IMR-90 (cell line): ENCODE data around the gene SERPINA1. TPM values are rescaled to one million over a fixed set of nuclear protein-coding genes. Genes with fewer than 3 reads are reported as not detected.
A peak's percentile ranks its signal among the peaks of the same experiment; 100 is the strongest.

Experiments
- ATAC-seq: fragments of 200-7000 bp; cut with Tn5 transposase; 2 replicates; pipeline ENCODE4 v1.9.1; 2020; ENCODE audit warnings: low read depth, mild to moderate bottlenecking, moderate library complexity
- BruUV-seq: library from RNA; stranded (reverse); fragments of 400-500 nt; replicated peaks from 2 replicates; lab custom pipeline; 2021; lab: Mats Ljungman, UMichigan
- CTCF ChIA-PET: fragments of 300-600 bp; formaldehyde crosslinking; extraction: SDS; loops from one replicate; lab custom pipeline; 2021; ENCODE audit warnings: antibody characterized with exemption; lab: Yijun Ruan, JAX
- POLR2A ChIA-PET: fragments of 300-600 bp; sonication (Branson Sonifier 250); formaldehyde crosslinking; loops from one replicate; lab custom pipeline; 2022; ENCODE audit warnings: antibody characterized with exemption; ENCODE audit not compliant: unreplicated experiment; lab: Charles Lee
- DNase-seq: peaks from one replicate; pipeline ENCODE4 v3.0.0; 2013
- H2AFZ ChIP-seq: replicated peaks from 2 replicates; pipeline ENCODE3; 2013; ENCODE audit warnings: low read length, mild to moderate bottlenecking; ENCODE audit not compliant: poor library complexity
- H2AK5ac ChIP-seq: 2 replicates; pipeline ENCODE4 v1.6.1; 2013; ENCODE audit warnings: low read depth, low read length, inconsistent platforms
- H2AK9ac ChIP-seq: replicated peaks from 2 replicates; pipeline ENCODE3; 2013; ENCODE audit warnings: mild to moderate bottlenecking, low read depth, low read length, moderate library complexity; ENCODE audit not compliant: poor library complexity
- H2BK120ac ChIP-seq: 2 replicates; pipeline ENCODE4 v1.6.1; 2013; ENCODE audit warnings: low read depth, low read length, inconsistent platforms
- H2BK15ac ChIP-seq: 3 replicates; pipeline ENCODE4 v1.6.1; 2013; ENCODE audit warnings: low read depth, low read length, inconsistent platforms
- H2BK20ac ChIP-seq: 2 replicates; pipeline ENCODE4 v1.6.1; 2013; ENCODE audit warnings: low read depth, mild to moderate bottlenecking, inconsistent platforms, low read length, moderate library complexity
- H2BK5ac ChIP-seq: 2 replicates; pipeline ENCODE4 v1.6.1; 2013; ENCODE audit warnings: mild to moderate bottlenecking, low read depth, low read length, inconsistent platforms; ENCODE audit not compliant: poor library complexity, severe bottlenecking
- H3K14ac ChIP-seq: replicated peaks from 2 replicates; pipeline ENCODE4 v1.6.1; 2013; ENCODE audit warnings: low read depth, low read length, inconsistent platforms
- H3K18ac ChIP-seq: 2 replicates; pipeline ENCODE4 v1.6.1; 2013; ENCODE audit warnings: low read depth, low read length, control low read depth
- H3K23ac ChIP-seq: 2 replicates; pipeline ENCODE4 v1.6.1; 2013; ENCODE audit warnings: low read depth, low read length, inconsistent platforms
- H3K27ac ChIP-seq: 2 replicates; pipeline ENCODE4 v1.5.1; 2013; ENCODE audit warnings: mild to moderate bottlenecking, control low read depth, low read length; ENCODE audit not compliant: insufficient read depth
- H3K27me3 ChIP-seq: 2 replicates; pipeline ENCODE4 v1.6.1; 2013; ENCODE audit warnings: low read length; ENCODE audit not compliant: control insufficient read depth, insufficient read depth
- H3K36me3 ChIP-seq: 2 replicates; pipeline ENCODE4 v1.6.1; 2013; ENCODE audit warnings: low read length, mixed read lengths; ENCODE audit not compliant: control insufficient read depth, insufficient read depth
- H3K4ac ChIP-seq: 2 replicates; pipeline ENCODE4 v1.6.1; 2013; ENCODE audit warnings: low read depth, low read length, inconsistent platforms
- H3K4me1 ChIP-seq: 2 replicates; pipeline ENCODE4 v1.6.1; 2013; ENCODE audit warnings: low read length, mixed read lengths; ENCODE audit not compliant: control insufficient read depth, insufficient read depth
- H3K4me2 ChIP-seq: 2 replicates; pipeline ENCODE4 v1.6.1; 2013; ENCODE audit warnings: low read depth, mild to moderate bottlenecking, control low read depth, low read length, moderate library complexity
- H3K4me3 ChIP-seq: 2 replicates; pipeline ENCODE4 v1.5.1; 2013; ENCODE audit warnings: low read depth, mild to moderate bottlenecking, control low read depth, low read length, moderate library complexity; ENCODE audit not compliant: insufficient read depth
- H3K56ac ChIP-seq: 2 replicates; pipeline ENCODE4 v1.6.1; 2013; ENCODE audit warnings: low read length, inconsistent platforms; ENCODE audit not compliant: insufficient read depth; ENCODE audit errors: extremely low read depth
- H3K79me1 ChIP-seq, 2 experiments: 2 replicates each; pipeline ENCODE4 v1.6.1; 2013; ENCODE audit warnings: low read length in 2 of 2, inconsistent platforms in 1 of 2, low read depth in 1 of 2
- H3K9ac ChIP-seq: 2 replicates; pipeline ENCODE4 v1.6.1; 2013; ENCODE audit warnings: low read depth, low read length, control low read depth
- H3K9me1 ChIP-seq: 2 replicates; pipeline ENCODE4 v1.6.1; 2013; ENCODE audit warnings: low read length, inconsistent platforms; ENCODE audit not compliant: insufficient read depth
- H3K9me3 ChIP-seq: 2 replicates; pipeline ENCODE4 v1.6.1; 2013; ENCODE audit warnings: low read length; ENCODE audit not compliant: control insufficient read depth, insufficient read depth
- H4K20me1 ChIP-seq: 2 replicates; pipeline ENCODE4 v1.6.1; 2013; ENCODE audit warnings: low read length, inconsistent platforms; ENCODE audit not compliant: insufficient read depth
- H4K5ac ChIP-seq: 2 replicates; pipeline ENCODE4 v1.6.1; 2013; ENCODE audit warnings: mild to moderate bottlenecking, low read depth, low read length, control low read depth
- H4K8ac ChIP-seq, 2 experiments: 2 replicates each; pipeline ENCODE4 v1.6.1; 2013; ENCODE audit warnings: low read depth in 2 of 2, low read length in 2 of 2, control low read depth in 1 of 2, inconsistent platforms in 1 of 2
- H4K91ac ChIP-seq: 2 replicates; pipeline ENCODE4 v1.6.1; 2013; ENCODE audit warnings: low read depth, low read length, inconsistent platforms; ENCODE audit not compliant: insufficient read depth
- BHLHE40 ChIP-seq: fragments of 150-350 bp; IDR thresholded peaks from 2 replicates; pipeline ENCODE4 v1.6.1; 2016; ENCODE audit warnings: mild to moderate bottlenecking, low read depth, low read length
- CEBPB ChIP-seq: IDR thresholded peaks from 2 replicates; pipeline ENCODE4 v1.6.1; 2012; ENCODE audit warnings: low read depth, low read length, improper control_type of control experiment
- CHD1 ChIP-seq: IDR thresholded peaks from 2 replicates; pipeline ENCODE4 v1.6.1; 2012; ENCODE audit warnings: low read depth, low read length, improper control_type of control experiment
- CTCF ChIP-seq: conservative IDR thresholded peaks from 2 replicates; pipeline ENCODE4 v1.5.1; 2012; ENCODE audit warnings: mild to moderate bottlenecking, low read depth, low read length, improper control_type of control experiment
- FOS ChIP-seq: fragments of 150-350 bp; IDR thresholded peaks from 2 replicates; pipeline ENCODE4 v1.6.1; 2016; ENCODE audit warnings: low read depth, low read length
- MAFK ChIP-seq: IDR thresholded peaks from 2 replicates; pipeline ENCODE4 v1.6.1; 2012; ENCODE audit warnings: low read depth, low read length, improper control_type of control experiment
- MAZ ChIP-seq: IDR thresholded peaks from 2 replicates; pipeline ENCODE4 v1.6.1; 2012; ENCODE audit warnings: low read depth, mild to moderate bottlenecking, low read length, improper control_type of control experiment, moderate library complexity, borderline replicate concordance
- MXI1 ChIP-seq: IDR thresholded peaks from 2 replicates; pipeline ENCODE4 v1.6.1; 2012; ENCODE audit warnings: low read depth, mild to moderate bottlenecking, low read length, moderate library complexity, borderline replicate concordance
- NFE2L2 ChIP-seq: fragments of 150-350 bp; IDR thresholded peaks from 2 replicates; pipeline ENCODE4 v1.6.1; 2016; ENCODE audit warnings: low read depth, mild to moderate bottlenecking, low read length
- POLR2A ChIP-seq: IDR thresholded peaks from 2 replicates; pipeline ENCODE4 v1.6.1; 2012; ENCODE audit warnings: mild to moderate bottlenecking, low read depth, low read length
- RAD21 ChIP-seq: IDR thresholded peaks from 2 replicates; pipeline ENCODE4 v1.6.1; 2012; ENCODE audit warnings: low read length, improper control_type of control experiment
- RCOR1 ChIP-seq: IDR thresholded peaks from 2 replicates; pipeline ENCODE4 v1.6.1; 2012; ENCODE audit warnings: mild to moderate bottlenecking, low read length, improper control_type of control experiment; ENCODE audit not compliant: insufficient replicate concordance
- RFX5 ChIP-seq: IDR thresholded peaks from 2 replicates; pipeline ENCODE4 v1.8.0; 2012; ENCODE audit warnings: low read depth, mild to moderate bottlenecking, low read length, moderate library complexity
- SMC3 ChIP-seq: fragments of 150-350 bp; IDR thresholded peaks from 2 replicates; pipeline ENCODE4 v1.6.1; 2016; ENCODE audit warnings: low read depth, mild to moderate bottlenecking, antibody characterized with exemption, low read length, moderate library complexity
- USF2 ChIP-seq: fragments of 150-350 bp; IDR thresholded peaks from 2 replicates; pipeline ENCODE4 v1.6.1; 2017; ENCODE audit warnings: mild to moderate bottlenecking, antibody characterized with exemption, low read length, low read depth
- WGBS, 2 experiments: methylation state at CpG; one replicate each; pipeline versions ENCODE4 v1.1.5 to v1.1.7; 2013; ENCODE audit warnings: missing lambda C conversion rate in 2 of 2; ENCODE audit not compliant: insufficient read length in 1 of 2; ENCODE audit errors: extremely low coverage in 2 of 2; 5-methylcytosine and 5-hydroxymethylcytosine counted together
- dilution Hi-C: fragments of 300-500 bp; cut with HindIII; formaldehyde crosslinking; loops from one replicate; pipeline ENCODE4 v1.14.3; 2018; ENCODE audit warnings: low sequenced_read_pairs; ENCODE audit not compliant: unreplicated experiment
- in situ Hi-C: fragments of 300-500 bp; cut with MboI; formaldehyde crosslinking; loops from 3 replicates; pipeline ENCODE4 v1.14.3; 2019; ENCODE audit warnings: low sequenced_read_pairs, inconsistent platforms, mixed read lengths
- intact Hi-C: fragments of 100-400 bp; cut with micrococcal nuclease; formaldehyde crosslinking; loops from 2 replicates; pipeline ENCODE4 v1.10.0; 2022
- polyA plus RNA-seq, 3 experiments: library from polyadenylated mRNA; depleted of rRNA; stranded (reverse); fragments of >200 nt; gene quantifications; 2 replicates each; pipeline ENCODE4 v1.2.3, GENCODE V29; 2012; ENCODE audit warnings: low replicate concordance in 1 of 3
- total RNA-seq: library from RNA; depleted of rRNA; stranded (reverse); fragments of >200 nt; gene quantifications from 2 replicates; pipeline ENCODE4 v1.2.3, GENCODE V29; 2012
- TF ChIP-seq, protein P1 (sequence below): fragments of 150-350 bp; IDR thresholded peaks from 2 replicates; pipeline ENCODE4 v1.6.1; 2016; ENCODE audit warnings: low read depth, mild to moderate bottlenecking, low read length, moderate library complexity, borderline replicate concordance

The SERPINA1 gene
- total and polyA plus RNA-seq, 2 of the 4 experiments (the other 2 are of a cell fraction), result 0.54 to 1.2 TPM

DNA sequence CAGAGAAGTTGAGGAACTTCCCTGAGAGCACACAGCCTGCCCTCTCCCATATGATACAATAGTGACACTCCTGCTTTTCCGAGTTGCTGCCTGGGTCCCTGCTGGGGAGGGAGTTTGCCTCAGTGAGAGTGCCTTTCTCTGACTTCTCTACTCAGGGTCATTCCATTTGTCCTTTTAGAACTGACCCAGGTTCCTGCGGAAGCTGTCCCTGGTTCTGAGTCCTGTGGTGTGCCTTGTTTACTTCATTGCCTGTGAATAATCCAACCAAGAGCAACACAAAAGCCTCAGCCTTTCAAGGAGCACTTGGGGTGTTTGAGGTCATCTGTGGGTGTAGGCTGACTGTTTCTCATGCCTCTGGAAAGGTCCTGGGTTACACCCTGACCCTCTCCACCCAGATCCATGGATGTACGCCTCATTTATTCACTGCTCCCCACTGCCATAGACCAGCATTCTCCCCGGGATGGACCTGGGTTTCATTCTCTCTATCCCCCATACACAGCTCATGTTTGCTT, 13.6 kb downstream of the SERPINA1 start:
- Histone ChIP-seq H3K36me3 (no peaks in the 10 kb centered on the region), H3K18ac (no peak overlapping the region; the same call in 1 of the 2 replicates), H3K23ac (no peak overlapping the region), H4K91ac (no peak overlapping the region; the same call in 1 of the 2 replicates), H3K14ac (no peak overlapping the region; the same call in 1 of the 2 replicates), H3K9me3 (no peaks in the 10 kb centered on the region), H2BK20ac (peak overlapping the region; percentile 80), H2AFZ (no peak overlapping the region), H3K27me3 (no peaks in the 10 kb centered on the region), H4K20me1 (no peaks in the 10 kb centered on the region), H2BK5ac (no peak overlapping the region), H3K4me1 (peaks cover 7% of the 10 kb centered on the region), H3K9ac (no peak overlapping the region), H3K4ac (peak overlapping the region; percentile 82; the same call in 1 of the 2 replicates), H4K8ac (no peak overlapping the region), H2AK9ac (no peak overlapping the region), H3K27ac (no peak overlapping the region), H3K9me1 (peaks cover 12% of the 10 kb centered on the region), H3K4me2 (no peak overlapping the region), H3K4me3 (no peak overlapping the region), H4K5ac (no peak overlapping the region), H3K79me1 (no peaks in the 10 kb centered on the region), H3K56ac (no peak overlapping the region), H2BK15ac (0 out of 3 replicates have a peak overlapping the region, but pooled peaks have one; percentile 53), H2AK5ac (0 out of 2 replicates have a peak overlapping the region, but pooled peaks have one; percentile 62), H2BK120ac (peak overlapping the region; percentile 89)
- intact Hi-C loops, result no loop called here
- WGBS, 2 experiments, result no CpG with 5 or more reads among the region's 4 CpGs
- ChIA-PET CTCF (interaction anchor here (1.2 kb wide), 1 partner anchor 11 kb away, joined by 3 read pairs; no protein-coding TSS in a partner anchor), POLR2A (no interaction called here)
- in situ Hi-C loops, result no loop called here
- peak; percentile 23 for DNase-seq
- TF ChIP-seq MAZ, result no peak
- TF ChIP-seq FOS, result no peak
- no peak for TF ChIP-seq RFX5
- no peak for TF ChIP-seq POLR2A
- no peak for TF ChIP-seq NFE2L2
- TF ChIP-seq, protein P1, sequence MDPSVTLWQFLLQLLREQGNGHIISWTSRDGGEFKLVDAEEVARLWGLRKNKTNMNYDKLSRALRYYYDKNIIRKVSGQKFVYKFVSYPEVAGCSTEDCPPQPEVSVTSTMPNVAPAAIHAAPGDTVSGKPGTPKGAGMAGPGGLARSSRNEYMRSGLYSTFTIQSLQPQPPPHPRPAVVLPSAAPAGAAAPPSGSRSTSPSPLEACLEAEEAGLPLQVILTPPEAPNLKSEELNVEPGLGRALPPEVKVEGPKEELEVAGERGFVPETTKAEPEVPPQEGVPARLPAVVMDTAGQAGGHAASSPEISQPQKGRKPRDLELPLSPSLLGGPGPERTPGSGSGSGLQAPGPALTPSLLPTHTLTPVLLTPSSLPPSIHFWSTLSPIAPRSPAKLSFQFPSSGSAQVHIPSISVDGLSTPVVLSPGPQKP, result no peak
- TF ChIP-seq BHLHE40, result no peak
- no peak for TF ChIP-seq MAFK
- no peak for TF ChIP-seq RAD21
- TF ChIP-seq CTCF, result no peak
- TF ChIP-seq MXI1, result no peak
- TF ChIP-seq SMC3, result no peak
- TF ChIP-seq CHD1, result no peak
- no peak for TF ChIP-seq RCOR1
- TF ChIP-seq CEBPB, result no peak
- no peak for TF ChIP-seq USF2
- 0 out of 2 replicates have a peak, but pooled peaks have one; percentile 5 for ATAC-seq
- BruUV-seq, result no TSS peak
- dilution Hi-C loops, result no loop called here
